ENCODE measurements around the gene CHCHD6. TPM values are rescaled to one million over a fixed set of nuclear protein-coding genes. Genes with fewer than 3 reads are reported as not detected.

CHCHD6 gene
- total RNA-seq, 4 donors from 2014 or later, result 30.3 to 46.5 (median 33.6) TPM

- no peak overlapping the region for H3K27ac ChIP-seq
Measured at GRCh38 chr3:126927846-126928245, 223.8 kb downstream of the CHCHD6 start.

GRCh38 chr3:126928921-126929474 is 225.0 kb downstream of the CHCHD6 start:
- Histone ChIP-seq H3K4me1 (peaks cover 0 to 35% (median 10%) of the 10 kb centered on the region in 4 donors), H3K27ac (no peak overlapping the region), H3K4me3 (no peak overlapping the region), H3K27me3 (no peaks in the 10 kb centered on the region), H3K36me3 (no peaks in the 10 kb centered on the region), H3K9me3 (no peaks in the 10 kb centered on the region)
- DNase-seq (ENCODE audit: low spot score in 2 of 2), result no peak
- 74 to 90% methylated on average over 3 of the region's 3 CpGs for WGBS, 2 donors
- TF ChIP-seq POLR2A (IDR thresholded peaks at IDR 0.05) (no peak), CTCF (IDR thresholded peaks at IDR 0.05) (no peak), EP300 (IDR thresholded peaks at IDR 0.05) (no peak)

More at GRCh38 chr3:126927846-126928245, 223.8 kb downstream of the CHCHD6 start:
- DNase-seq (ENCODE audit: low spot score in 2 of 2), result no peak
- no peak overlapping the region for H3K4me3 ChIP-seq
- H3K9me3 ChIP-seq, result no peaks in the 10 kb centered on the region
- H3K27me3 ChIP-seq, result no peaks in the 10 kb centered on the region
- 75 to 87% methylated on average over 6 of the region's 6 CpGs for WGBS, 2 donors
- peaks cover 0 to 35% (median 10%) of the 10 kb centered on the region in 4 donors for H3K4me1 ChIP-seq
- H3K36me3 ChIP-seq, result no peaks in the 10 kb centered on the region
- TF ChIP-seq CTCF (IDR thresholded peaks at IDR 0.05), result no peak
- TF ChIP-seq POLR2A (IDR thresholded peaks at IDR 0.05), result no peak
- no peak for TF ChIP-seq EP300 (IDR thresholded peaks at IDR 0.05)

GRCh38 chr3:126930936-126931600 is 227.0 kb downstream of the CHCHD6 start:
- Histone ChIP-seq H3K9me3 (no peaks in the 10 kb centered on the region), H3K27me3 (no peaks in the 10 kb centered on the region), H3K36me3 (no peaks in the 10 kb centered on the region), H3K4me3 (no peak overlapping the region), H3K27ac (no peak overlapping the region), H3K4me1 (peaks cover 0 to 24% (median 9%) of the 10 kb centered on the region in 4 donors)
- TF ChIP-seq EP300 (IDR thresholded peaks at IDR 0.05) (no peak), CTCF (IDR thresholded peaks at IDR 0.05) (no peak), POLR2A (IDR thresholded peaks at IDR 0.05) (no peak)
- no peak for DNase-seq (ENCODE audit: low spot score in 2 of 2)
- 90 to 92% methylated on average over 11 to 15 of the region's 15 CpGs for WGBS, 2 donors

GRCh38 chr3:126931806-126932187 is 227.8 kb downstream of the CHCHD6 start:
- Histone ChIP-seq H3K4me3 (no peak overlapping the region), H3K9me3 (no peaks in the 10 kb centered on the region), H3K4me1 (peaks cover 0 to 18% (median 6%) of the 10 kb centered on the region in 4 donors), H3K27me3 (no peaks in the 10 kb centered on the region), H3K27ac (no peak overlapping the region), H3K36me3 (no peaks in the 10 kb centered on the region)
- TF ChIP-seq EP300 (IDR thresholded peaks at IDR 0.05), result no peak
- no peak for TF ChIP-seq POLR2A (IDR thresholded peaks at IDR 0.05)
- TF ChIP-seq CTCF (IDR thresholded peaks at IDR 0.05), result no peak
- no peak for DNase-seq (ENCODE audit: low spot score in 2 of 2)
- 89 to 93% methylated on average over 6 to 9 of the region's 9 CpGs for WGBS, 2 donors

- peaks cover 0 to 18% (median 4%) of the 10 kb centered on the region in 4 donors for H3K4me1 ChIP-seq
- no peaks in the 10 kb centered on the region for H3K9me3 ChIP-seq
- no peak for TF ChIP-seq CTCF (IDR thresholded peaks at IDR 0.05)
- no peak for TF ChIP-seq EP300 (IDR thresholded peaks at IDR 0.05)
- no peak for TF ChIP-seq POLR2A (IDR thresholded peaks at IDR 0.05)
- 85% methylated on average over 10 of the region's 13 CpGs for WGBS, 2 donors
- DNase-seq (ENCODE audit: low spot score in 2 of 2), result no peak
- H3K27ac ChIP-seq, result no peak overlapping the region
- H3K27me3 ChIP-seq, result no peaks in the 10 kb centered on the region
- no peak overlapping the region for H3K4me3 ChIP-seq
- no peaks in the 10 kb centered on the region for H3K36me3 ChIP-seq
Measured at GRCh38 chr3:126932188-126932931, 228.3 kb downstream of the CHCHD6 start.
